ENCODE data around the gene PCSK5.

DNA sequence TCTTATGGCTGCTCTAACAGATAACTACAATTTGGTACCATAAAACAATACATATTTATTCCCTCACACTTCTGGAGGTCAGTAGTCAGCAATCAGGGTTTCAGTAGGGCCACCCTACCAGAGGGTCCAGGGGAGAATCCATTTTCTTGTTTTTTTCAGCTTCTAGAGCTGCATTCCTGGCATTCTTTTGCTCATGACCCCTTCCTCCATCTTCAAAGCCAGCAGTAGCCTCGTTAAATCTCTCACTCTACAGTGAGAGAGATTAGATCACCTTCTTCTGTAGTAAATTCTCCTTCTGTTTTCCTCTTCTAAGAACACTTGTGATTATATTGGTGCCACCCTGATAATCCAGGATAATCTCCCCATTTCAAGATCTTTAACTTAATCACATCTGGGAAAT lies 316.3 kb downstream of the PCSK5 start:
- TF ChIP-seq, protein P1, sequence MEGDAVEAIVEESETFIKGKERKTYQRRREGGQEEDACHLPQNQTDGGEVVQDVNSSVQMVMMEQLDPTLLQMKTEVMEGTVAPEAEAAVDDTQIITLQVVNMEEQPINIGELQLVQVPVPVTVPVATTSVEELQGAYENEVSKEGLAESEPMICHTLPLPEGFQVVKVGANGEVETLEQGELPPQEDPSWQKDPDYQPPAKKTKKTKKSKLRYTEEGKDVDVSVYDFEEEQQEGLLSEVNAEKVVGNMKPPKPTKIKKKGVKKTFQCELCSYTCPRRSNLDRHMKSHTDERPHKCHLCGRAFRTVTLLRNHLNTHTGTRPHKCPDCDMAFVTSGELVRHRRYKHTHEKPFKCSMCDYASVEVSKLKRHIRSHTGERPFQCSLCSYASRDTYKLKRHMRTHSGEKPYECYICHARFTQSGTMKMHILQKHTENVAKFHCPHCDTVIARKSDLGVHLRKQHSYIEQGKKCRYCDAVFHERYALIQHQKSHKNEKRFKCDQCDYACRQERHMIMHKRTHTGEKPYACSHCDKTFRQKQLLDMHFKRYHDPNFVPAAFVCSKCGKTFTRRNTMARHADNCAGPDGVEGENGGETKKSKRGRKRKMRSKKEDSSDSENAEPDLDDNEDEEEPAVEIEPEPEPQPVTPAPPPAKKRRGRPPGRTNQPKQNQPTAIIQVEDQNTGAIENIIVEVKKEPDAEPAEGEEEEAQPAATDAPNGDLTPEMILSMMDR (conservative IDR thresholded peaks at IDR 0.05; ENCODE audit: low read length), result no peak
- TF ChIP-seq EZH2phosphoT487 (IDR thresholded peaks at IDR 0.05; ENCODE audit: borderline replicate concordance, low read depth, low read length), result no peak

Measured in OCI-LY7 (cell line).